ENCODE measurements around the gene KRTAP3-3. TPM values are rescaled to one million over a fixed set of nuclear protein-coding genes. Genes with fewer than 3 reads are reported as not detected.
A peak's percentile ranks its signal among the peaks of the same experiment; 100 is the strongest.

Gene KRTAP3-3
- total and polyA plus RNA-seq, 8 donors: 0.30 TPM; not detected in 7

DNA sequence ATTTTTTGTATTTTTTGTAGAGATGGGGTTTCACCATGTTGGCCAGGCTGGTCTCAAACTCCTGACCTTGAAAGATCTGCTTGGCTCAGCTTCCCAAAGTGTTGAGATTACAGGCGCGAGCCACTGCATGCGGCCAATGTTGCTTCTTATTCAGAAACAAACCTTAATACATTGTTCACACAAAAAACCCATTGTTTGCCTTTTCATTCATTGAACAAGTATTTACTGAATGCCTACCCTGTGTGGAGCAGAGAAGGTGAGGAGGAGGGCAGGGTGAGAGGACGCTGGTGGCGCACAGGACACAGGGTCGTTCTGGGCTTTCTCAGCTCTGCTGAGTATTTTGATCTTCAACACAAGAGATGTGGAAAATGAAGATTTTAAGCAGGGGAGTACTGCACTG lies 48.5 kb downstream of the KRTAP3-3 start:
- ATAC-seq (peak in 2 of 4 donors; percentile 22 to 32), FAIRE-seq (no peak), DNase-seq (no peak)
- WGBS, 2 donors: 36 to 39% methylated on average over 6 of the region's 6 CpGs
- TF ChIP-seq, protein P1, sequence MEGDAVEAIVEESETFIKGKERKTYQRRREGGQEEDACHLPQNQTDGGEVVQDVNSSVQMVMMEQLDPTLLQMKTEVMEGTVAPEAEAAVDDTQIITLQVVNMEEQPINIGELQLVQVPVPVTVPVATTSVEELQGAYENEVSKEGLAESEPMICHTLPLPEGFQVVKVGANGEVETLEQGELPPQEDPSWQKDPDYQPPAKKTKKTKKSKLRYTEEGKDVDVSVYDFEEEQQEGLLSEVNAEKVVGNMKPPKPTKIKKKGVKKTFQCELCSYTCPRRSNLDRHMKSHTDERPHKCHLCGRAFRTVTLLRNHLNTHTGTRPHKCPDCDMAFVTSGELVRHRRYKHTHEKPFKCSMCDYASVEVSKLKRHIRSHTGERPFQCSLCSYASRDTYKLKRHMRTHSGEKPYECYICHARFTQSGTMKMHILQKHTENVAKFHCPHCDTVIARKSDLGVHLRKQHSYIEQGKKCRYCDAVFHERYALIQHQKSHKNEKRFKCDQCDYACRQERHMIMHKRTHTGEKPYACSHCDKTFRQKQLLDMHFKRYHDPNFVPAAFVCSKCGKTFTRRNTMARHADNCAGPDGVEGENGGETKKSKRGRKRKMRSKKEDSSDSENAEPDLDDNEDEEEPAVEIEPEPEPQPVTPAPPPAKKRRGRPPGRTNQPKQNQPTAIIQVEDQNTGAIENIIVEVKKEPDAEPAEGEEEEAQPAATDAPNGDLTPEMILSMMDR (IDR thresholded peaks at IDR 0.05): no peak
- H3K9me3 ChIP-seq: no peaks in the 10 kb centered on the region
- H3K27me3 ChIP-seq: peaks cover 0 to 3% (median 0%) of the 10 kb centered on the region in 4 donors
- no peaks in the 10 kb centered on the region for H3K4me1 ChIP-seq
- intact Hi-C loops (cut with DNase I): no loop called here
- H3K4me3 ChIP-seq: no peak overlapping the region
- H3K27ac ChIP-seq: no peak overlapping the region
- H3K36me3 ChIP-seq: no peaks in the 10 kb centered on the region

DNA sequence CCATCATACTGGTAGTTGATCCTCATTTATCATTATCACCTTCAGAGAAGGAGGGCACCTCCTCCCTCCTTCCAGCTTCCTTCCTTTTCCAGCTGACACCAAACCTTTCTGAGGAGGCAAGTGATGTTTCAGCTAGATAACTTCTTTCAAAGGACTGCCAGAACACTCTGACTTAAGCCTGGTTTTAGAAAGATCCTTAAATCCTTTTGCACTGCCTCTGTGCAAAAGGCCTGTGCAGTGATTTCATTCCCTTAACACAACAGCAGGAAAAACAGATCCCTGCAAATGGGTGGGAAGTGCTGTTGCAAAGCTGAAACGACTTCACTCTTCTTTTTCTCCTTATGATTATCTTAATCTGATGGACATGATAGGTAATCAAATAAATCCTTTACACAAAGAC lies 49.4 kb downstream of the KRTAP3-3 start:
- H3K27me3 ChIP-seq: peaks cover 0 to 6% (median 0%) of the 10 kb centered on the region in 4 donors
- FAIRE-seq: no peak
- TF ChIP-seq, protein P1 (IDR thresholded peaks at IDR 0.05): no peak
- ATAC-seq: no peak
- WGBS, 2 donors: 17 to 26% methylated on average over 1 of the region's 1 CpG
- no peak overlapping the region for H3K4me3 ChIP-seq
- no peak for DNase-seq
- H3K27ac ChIP-seq: no peak overlapping the region
- H3K9me3 ChIP-seq: no peaks in the 10 kb centered on the region
- H3K36me3 ChIP-seq: no peaks in the 10 kb centered on the region
- H3K4me1 ChIP-seq: no peaks in the 10 kb centered on the region
- intact Hi-C loops (cut with DNase I): no loop called here

Other genes with a start within 250 kb of the KRTAP3-3 start
Only the 30 nearest of the 36 such genes appear.
- gene KRT28, start 194.2 kb downstream of the KRTAP3-3 start, total RNA-seq: not detected
- not detected for gene KRT28, start 194.2 kb downstream of the KRTAP3-3 start, polyA plus RNA-seq
- 10 to 100 TPM; 13.9 to 25.5 (median 19.6) TPM for gene KRT10, start 171.6 kb downstream of the KRTAP3-3 start, total RNA-seq
- 10 to 100 TPM; 29.2 to 31.0 TPM for gene KRT10, start 171.6 kb downstream of the KRTAP3-3 start, polyA plus RNA-seq
- gene KRT12, start 126.9 kb downstream of the KRTAP3-3 start, total RNA-seq: not detected
- gene KRT12, start 126.9 kb downstream of the KRTAP3-3 start, polyA plus RNA-seq: not detected
- under 1 TPM in 1 of 6 donors, not detected in 5; 0.63 TPM for gene KRT20, start 108.9 kb downstream of the KRTAP3-3 start, total RNA-seq
- gene KRT20, start 108.9 kb downstream of the KRTAP3-3 start, polyA plus RNA-seq: under 1 TPM in 1 of 2 donors, not detected in 1; 0.46 TPM
- gene KRT23, start 56.5 kb downstream of the KRTAP3-3 start, total RNA-seq: 10 to 100 TPM in 2 of 6 donors, 1 to 10 TPM in 1, under 1 TPM in 3; 0.78 to 17.7 (median 1.1) TPM
- 1 to 10 TPM in 1 of 2 donors, under 1 TPM in 1; 0.59 to 7.6 TPM for gene KRT23, start 56.5 kb downstream of the KRTAP3-3 start, polyA plus RNA-seq
- gene KRT39, start 27.2 kb downstream of the KRTAP3-3 start, total RNA-seq: not detected
- gene KRT39, start 27.2 kb downstream of the KRTAP3-3 start, polyA plus RNA-seq: not detected
- under 1 TPM in 3 of 6 donors, not detected in 3; 0.09 to 0.24 (median 0.20) TPM for gene KRT40, start 9.8 kb downstream of the KRTAP3-3 start, total RNA-seq
- gene KRT40, start 9.8 kb downstream of the KRTAP3-3 start, polyA plus RNA-seq: 1 to 10 TPM in 1 of 2 donors, under 1 TPM in 1; 0.61 to 1.0 TPM
- not detected for gene KRTAP3-2, start 5.7 kb upstream of the KRTAP3-3 start, total RNA-seq
- gene KRTAP3-2, start 5.7 kb upstream of the KRTAP3-3 start, polyA plus RNA-seq: not detected
- gene KRTAP3-1, start 15.0 kb upstream of the KRTAP3-3 start, total RNA-seq: not detected
- gene KRTAP3-1, start 15.0 kb upstream of the KRTAP3-3 start, polyA plus RNA-seq: under 1 TPM in 1 of 2 donors, not detected in 1; 0.19 TPM
- not detected for gene KRTAP1-5, start 33.0 kb upstream of the KRTAP3-3 start, total RNA-seq
- gene KRTAP1-5, start 33.0 kb upstream of the KRTAP3-3 start, polyA plus RNA-seq: not detected
- gene KRTAP1-4, start 36.0 kb upstream of the KRTAP3-3 start, total RNA-seq: not detected
- gene KRTAP1-4, start 36.0 kb upstream of the KRTAP3-3 start, polyA plus RNA-seq: not detected
- not detected for gene KRTAP1-3, start 40.7 kb upstream of the KRTAP3-3 start, total RNA-seq
- gene KRTAP1-3, start 40.7 kb upstream of the KRTAP3-3 start, polyA plus RNA-seq: not detected
- gene KRTAP1-1, start 47.3 kb upstream of the KRTAP3-3 start, total RNA-seq: under 1 TPM in 3 of 6 donors, not detected in 3; 0.16 to 0.46 (median 0.31) TPM
- under 1 TPM in 1 of 2 donors, not detected in 1; 0.68 TPM for gene KRTAP1-1, start 47.3 kb upstream of the KRTAP3-3 start, polyA plus RNA-seq
- gene KRTAP2-1, start 53.2 kb upstream of the KRTAP3-3 start, total RNA-seq: not detected
- gene KRTAP2-1, start 53.2 kb upstream of the KRTAP3-3 start, polyA plus RNA-seq: not detected
- not detected for gene KRTAP2-2, start 61.1 kb upstream of the KRTAP3-3 start, total RNA-seq
- not detected for gene KRTAP2-2, start 61.1 kb upstream of the KRTAP3-3 start, polyA plus RNA-seq
- not detected for gene KRTAP2-3, start 66.0 kb upstream of the KRTAP3-3 start, total RNA-seq
- not detected for gene KRTAP2-3, start 66.0 kb upstream of the KRTAP3-3 start, polyA plus RNA-seq
- not detected for gene KRTAP2-4, start 71.7 kb upstream of the KRTAP3-3 start, total RNA-seq
- gene KRTAP2-4, start 71.7 kb upstream of the KRTAP3-3 start, polyA plus RNA-seq: not detected
- gene KRTAP4-7, start 90.0 kb upstream of the KRTAP3-3 start, total RNA-seq: not detected
- gene KRTAP4-7, start 90.0 kb upstream of the KRTAP3-3 start, polyA plus RNA-seq: not detected
- gene KRTAP4-8, start 104.0 kb upstream of the KRTAP3-3 start, total RNA-seq: not detected
- not detected for gene KRTAP4-8, start 104.0 kb upstream of the KRTAP3-3 start, polyA plus RNA-seq
- not detected for gene KRTAP4-16, start 108.0 kb upstream of the KRTAP3-3 start, total RNA-seq
- gene KRTAP4-16, start 108.0 kb upstream of the KRTAP3-3 start, polyA plus RNA-seq: not detected
- gene KRTAP4-9, start 111.2 kb upstream of the KRTAP3-3 start, total RNA-seq: not detected
- not detected for gene KRTAP4-9, start 111.2 kb upstream of the KRTAP3-3 start, polyA plus RNA-seq
- not detected for gene KRTAP4-11, start 124.2 kb upstream of the KRTAP3-3 start, total RNA-seq
- not detected for gene KRTAP4-11, start 124.2 kb upstream of the KRTAP3-3 start, polyA plus RNA-seq
- gene KRTAP4-12, start 130.0 kb upstream of the KRTAP3-3 start, total RNA-seq: not detected
- gene KRTAP4-12, start 130.0 kb upstream of the KRTAP3-3 start, polyA plus RNA-seq: not detected
- not detected for gene KRTAP4-6, start 146.4 kb upstream of the KRTAP3-3 start, total RNA-seq
- gene KRTAP4-6, start 146.4 kb upstream of the KRTAP3-3 start, polyA plus RNA-seq: not detected
- not detected for gene KRTAP4-5, start 155.7 kb upstream of the KRTAP3-3 start, total RNA-seq
- not detected for gene KRTAP4-5, start 155.7 kb upstream of the KRTAP3-3 start, polyA plus RNA-seq
- not detected for gene KRTAP4-4, start 166.6 kb upstream of the KRTAP3-3 start, total RNA-seq
- gene KRTAP4-4, start 166.6 kb upstream of the KRTAP3-3 start, polyA plus RNA-seq: not detected
- not detected for gene KRTAP4-3, start 174.1 kb upstream of the KRTAP3-3 start, total RNA-seq
- gene KRTAP4-3, start 174.1 kb upstream of the KRTAP3-3 start, polyA plus RNA-seq: not detected
- gene KRTAP4-2, start 184.1 kb upstream of the KRTAP3-3 start, total RNA-seq: not detected
- gene KRTAP4-2, start 184.1 kb upstream of the KRTAP3-3 start, polyA plus RNA-seq: not detected
- gene KRTAP4-1, start 190.7 kb upstream of the KRTAP3-3 start, total RNA-seq: not detected
- gene KRTAP4-1, start 190.7 kb upstream of the KRTAP3-3 start, polyA plus RNA-seq: not detected
- gene KRTAP9-1, start 195.7 kb upstream of the KRTAP3-3 start, total RNA-seq: not detected
- gene KRTAP9-1, start 195.7 kb upstream of the KRTAP3-3 start, polyA plus RNA-seq: not detected

Data from pancreas (tissue), 10 donors.